HUES64 (cell line): Measurements from ENCODE around the gene TMEM106C.

Source experiments
- H3K27ac ChIP-seq: 2 replicates; pipeline ENCODE4 v1.7.0; 2013; ENCODE audit warnings: low read depth, low read length, inconsistent platforms
- H3K27me3 ChIP-seq: 2 replicates; pipeline ENCODE4 v1.6.1; 2013; ENCODE audit warnings: mild to moderate bottlenecking, low read length; ENCODE audit not compliant: insufficient read depth
- H3K36me3 ChIP-seq: 2 replicates; pipeline ENCODE4 v1.6.1; 2013; ENCODE audit warnings: mild to moderate bottlenecking, low read length; ENCODE audit not compliant: insufficient read depth
- H3K4me1 ChIP-seq: 2 replicates; pipeline ENCODE4 v1.6.1; 2013; ENCODE audit warnings: mild to moderate bottlenecking, low read length, moderate library complexity; ENCODE audit not compliant: insufficient read depth
- H3K4me3 ChIP-seq: 2 replicates; pipeline ENCODE4 v1.5.1; 2013; ENCODE audit warnings: mild to moderate bottlenecking, low read length, moderate library complexity
- H3K9ac ChIP-seq: 2 replicates; pipeline ENCODE4 v1.6.1; 2013; ENCODE audit warnings: mild to moderate bottlenecking, low read depth, low read length
- H3K9me3 ChIP-seq: 2 replicates; pipeline ENCODE4 v1.6.1; 2013; ENCODE audit warnings: low read depth, low read length; ENCODE audit not compliant: insufficient read depth
- WGBS: fragments of 150-250, 120-280 bp; methylation state at CpG from one replicate; pipeline ENCODE4 v1.1.7; 2013; ENCODE audit warnings: missing lambda C conversion rate; 5-methylcytosine and 5-hydroxymethylcytosine counted together

Gene TMEM106C

DNA sequence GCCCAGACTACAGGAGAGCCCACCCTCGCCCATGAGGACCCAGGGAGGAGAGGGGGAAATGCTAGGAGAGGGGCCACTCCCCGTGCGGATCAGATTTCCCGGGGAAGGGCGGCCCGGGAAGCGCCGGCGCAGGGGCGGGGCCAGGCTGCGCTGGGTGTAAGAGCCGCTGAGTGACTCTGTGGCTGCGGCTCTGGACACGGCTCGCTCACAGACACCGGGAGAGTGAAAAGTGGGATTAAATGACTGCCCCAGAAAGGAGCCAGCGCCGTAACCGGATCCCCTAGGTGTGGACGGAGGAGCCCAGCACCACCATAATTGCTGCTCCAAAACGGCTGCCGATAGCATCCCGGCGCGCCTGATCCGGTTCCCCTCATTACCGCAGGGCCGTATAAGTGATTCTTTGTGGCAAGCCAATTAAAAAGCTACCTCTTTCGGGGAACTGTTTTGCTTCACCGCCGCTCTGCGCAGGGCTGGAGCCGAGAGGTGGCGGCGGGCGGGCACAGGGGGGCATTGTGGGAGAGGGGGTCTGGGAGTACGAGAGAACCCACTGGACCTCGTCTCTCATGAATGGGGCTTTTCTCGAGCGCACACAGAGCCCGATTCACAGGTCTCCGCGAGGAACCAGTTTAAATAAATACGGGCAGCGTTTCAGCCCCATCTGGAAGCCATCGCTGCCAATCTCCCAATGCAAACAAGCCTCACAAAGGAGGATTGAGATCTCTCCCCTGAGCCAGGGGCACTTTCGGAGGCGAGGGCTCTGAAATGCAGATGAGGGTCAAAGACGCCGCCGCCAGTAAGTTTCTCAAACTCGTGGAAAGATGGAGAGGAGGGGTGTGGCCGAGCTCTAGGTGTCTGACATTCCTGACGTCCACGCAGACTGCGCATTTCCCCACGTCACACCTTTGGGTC lies 38.4 kb downstream of the TMEM106C start:
- Histone ChIP-seq H3K36me3 (no peaks in the 10 kb centered on the region), H3K9me3 (no peaks in the 10 kb centered on the region), H3K27ac (no peak overlapping the region), H3K27me3 (peaks cover 100% of the 10 kb centered on the region), H3K4me1 (peaks cover 34% of the 10 kb centered on the region), H3K4me3 (peak overlapping the region; percentile 55), H3K9ac (peak overlapping the region; percentile 14; the same call in 1 of the 2 replicates)
- WGBS: under 1% methylated on average over 57 of the region's 57 CpGs

DNA sequence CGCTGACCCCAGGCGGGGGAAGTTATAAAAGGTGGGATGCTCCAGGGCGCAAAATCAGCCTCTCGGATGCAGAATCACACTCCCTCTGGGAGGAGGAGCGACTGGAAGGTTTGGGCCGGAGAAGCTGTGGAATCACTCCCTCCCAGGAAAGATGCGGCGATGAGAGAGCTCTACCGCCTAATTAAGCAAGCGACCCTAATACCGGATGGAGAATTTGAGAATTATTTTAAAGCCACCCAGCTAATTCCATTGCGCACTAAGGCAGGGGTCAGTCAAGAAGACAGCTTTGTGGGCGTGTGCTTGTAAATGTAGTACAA lies 39.0 kb downstream of the TMEM106C start:
- WGBS: under 1% methylated on average over 13 of the region's 13 CpGs
- Histone ChIP-seq H3K4me3 (peak overlapping the region; percentile 55), H3K27ac (no peak overlapping the region), H3K36me3 (no peaks in the 10 kb centered on the region), H3K27me3 (peaks cover 100% of the 10 kb centered on the region), H3K4me1 (peaks cover 34% of the 10 kb centered on the region), H3K9ac (no peak overlapping the region), H3K9me3 (no peaks in the 10 kb centered on the region)

- no peaks in the 10 kb centered on the region for H3K36me3 ChIP-seq
- peaks cover 100% of the 10 kb centered on the region for H3K27me3 ChIP-seq
- no peak overlapping the region for H3K27ac ChIP-seq
- H3K9me3 ChIP-seq: no peaks in the 10 kb centered on the region
- H3K4me1 ChIP-seq: peaks cover 34% of the 10 kb centered on the region
- WGBS: 2% methylated on average over 26 of the region's 26 CpGs
- peak overlapping the region; percentile 55 for H3K4me3 ChIP-seq
- no peak overlapping the region for H3K9ac ChIP-seq
Observed at GRCh38 chr12:48002773-48003218, 39.4 kb downstream of the TMEM106C start.

- Histone ChIP-seq H3K9ac (no peak overlapping the region; the same call in 1 of the 2 replicates), H3K27me3 (peaks cover 100% of the 10 kb centered on the region), H3K36me3 (no peaks in the 10 kb centered on the region), H3K27ac (no peak overlapping the region), H3K4me1 (peaks cover 31% of the 10 kb centered on the region), H3K4me3 (peak overlapping the region; percentile 55), H3K9me3 (no peaks in the 10 kb centered on the region)
- 7% methylated on average over 38 of the region's 38 CpGs for WGBS
Observed at GRCh38 chr12:48003226-48004052, 40.0 kb downstream of the TMEM106C start.

DNA sequence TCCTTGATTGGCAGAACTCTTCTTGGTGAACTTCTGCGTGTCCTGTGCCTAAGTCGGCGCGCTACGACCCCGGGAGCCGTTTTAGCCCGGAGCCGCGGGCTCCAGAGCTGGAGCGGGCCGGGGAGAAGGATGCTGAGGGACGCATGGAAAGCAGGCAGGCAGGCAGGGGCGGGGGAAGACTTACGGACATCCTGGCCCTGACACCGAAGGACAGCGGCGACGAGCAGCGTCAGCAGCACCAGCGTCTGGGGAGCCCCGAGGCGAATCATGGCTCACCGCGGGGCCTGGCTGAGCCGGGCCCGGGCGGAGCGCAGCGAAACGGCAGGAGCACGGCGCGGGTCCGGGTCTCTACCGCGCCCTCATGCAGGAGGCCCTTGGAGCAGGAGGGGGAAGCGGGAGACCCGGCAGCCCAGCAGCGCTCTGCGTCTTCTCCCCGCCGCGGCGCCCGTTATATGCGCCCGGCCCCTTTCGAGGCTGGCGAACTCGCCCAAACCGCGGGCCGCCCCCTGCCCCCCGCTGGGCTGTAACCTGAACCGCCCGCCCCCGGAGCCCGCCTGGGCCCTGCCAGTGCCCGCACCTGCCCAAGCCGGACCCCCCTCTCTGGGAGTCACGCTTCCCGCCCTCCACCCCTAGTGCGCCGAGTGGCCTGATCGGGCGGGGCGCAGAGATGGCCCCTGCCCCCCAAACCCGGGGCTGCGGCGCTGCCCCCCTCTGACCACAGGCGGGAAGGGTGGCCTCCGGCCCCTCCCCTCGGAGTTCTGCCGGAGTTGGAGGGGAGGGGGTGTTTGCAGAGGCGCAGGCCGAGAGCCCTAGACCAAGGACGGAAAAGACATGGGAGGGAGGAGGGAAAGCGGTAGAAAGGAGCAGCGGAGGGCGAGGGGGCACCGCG lies 40.9 kb downstream of the TMEM106C start, which contains the start of gene COL2A1:
TSS of gene COL2A1 (minus strand) at position 424 of the 889 bp plus-strand sequence. CDS start at position 269, 155 bp downstream.
- WGBS: under 1% methylated on average over 83 of the region's 83 CpGs
- Histone ChIP-seq H3K4me1 (peaks cover 29% of the 10 kb centered on the region), H3K36me3 (no peaks in the 10 kb centered on the region), H3K27ac (no peak within 1 kb of the TSS), H3K9ac (peak within 1 kb of the TSS; percentile 3), H3K9me3 (no peaks in the 10 kb centered on the region), H3K27me3 (peaks cover 100% of the 10 kb centered on the region), H3K4me3 (peak within 1 kb of the TSS; percentile 55)

GRCh38 chr12:48005001-48005749 lies 41.8 kb downstream of the TMEM106C start:
- Histone ChIP-seq H3K36me3 (no peaks in the 10 kb centered on the region), H3K27ac (no peak overlapping the region), H3K27me3 (peaks cover 100% of the 10 kb centered on the region), H3K4me1 (peaks cover 29% of the 10 kb centered on the region), H3K9ac (peak overlapping the region; percentile 3), H3K4me3 (peak overlapping the region; percentile 55), H3K9me3 (no peaks in the 10 kb centered on the region)
- WGBS: 4% methylated on average over 30 of the region's 30 CpGs

- H3K36me3 ChIP-seq: no peaks in the 10 kb centered on the region
- peaks cover 25% of the 10 kb centered on the region for H3K4me1 ChIP-seq
- H3K9ac ChIP-seq: no peak overlapping the region
- H3K27me3 ChIP-seq: peaks cover 100% of the 10 kb centered on the region
- no peak overlapping the region for H3K27ac ChIP-seq
- no peaks in the 10 kb centered on the region for H3K9me3 ChIP-seq
- peak overlapping the region; percentile 55 for H3K4me3 ChIP-seq
Observed at GRCh38 chr12:48005750-48006021, 42.3 kb downstream of the TMEM106C start.

DNA sequence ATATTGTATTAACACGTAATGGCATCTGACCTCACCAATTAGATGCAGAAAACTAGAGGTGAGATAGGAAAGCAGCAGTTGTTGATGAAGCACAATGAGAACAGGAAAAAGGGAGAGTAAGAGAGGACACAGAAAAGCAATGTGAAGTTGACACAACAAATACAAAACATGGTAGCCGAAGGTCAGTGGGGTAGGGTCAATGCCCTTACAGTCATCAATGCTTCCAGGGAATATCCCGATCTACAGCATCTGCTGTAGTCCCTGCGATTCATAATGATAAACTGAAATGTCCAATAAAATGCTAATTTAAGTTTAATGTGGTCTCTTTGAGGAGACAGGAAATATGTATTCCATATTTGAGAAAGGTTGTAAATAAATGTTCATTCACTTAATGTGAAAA lies 43.8 kb downstream of the TMEM106C start:
- Histone ChIP-seq H3K27me3 (peaks cover 100% of the 10 kb centered on the region), H3K27ac (no peak overlapping the region), H3K4me3 (no peak overlapping the region), H3K9me3 (no peaks in the 10 kb centered on the region), H3K36me3 (no peaks in the 10 kb centered on the region), H3K4me1 (peaks cover 18% of the 10 kb centered on the region), H3K9ac (no peak overlapping the region)
- WGBS: 93% methylated on average over 4 of the region's 4 CpGs

- H3K36me3 ChIP-seq: no peaks in the 10 kb centered on the region
- H3K4me1 ChIP-seq: peaks cover 9% of the 10 kb centered on the region; the same call in 1 of the 2 replicates
- no peak overlapping the region for H3K27ac ChIP-seq
- H3K9ac ChIP-seq: no peak overlapping the region
- no peak overlapping the region for H3K4me3 ChIP-seq
- H3K9me3 ChIP-seq: no peaks in the 10 kb centered on the region
- 25% methylated on average over 2 of the region's 2 CpGs for WGBS
- peaks cover 100% of the 10 kb centered on the region for H3K27me3 ChIP-seq
Observed at GRCh38 chr12:48008349-48008748, 45.0 kb downstream of the TMEM106C start.

- no peak overlapping the region for H3K27ac ChIP-seq
- 0 out of 2 replicates have a peak, but pooled peaks cover 5% of the 10 kb centered on the region for H3K4me1 ChIP-seq
- 60% methylated on average over 2 of the region's 4 CpGs for WGBS
- no peak overlapping the region for H3K4me3 ChIP-seq
- no peaks in the 10 kb centered on the region for H3K9me3 ChIP-seq
- no peaks in the 10 kb centered on the region for H3K36me3 ChIP-seq
- H3K9ac ChIP-seq: no peak overlapping the region
- peaks cover 100% of the 10 kb centered on the region for H3K27me3 ChIP-seq
Observed at GRCh38 chr12:48008950-48009349, 45.6 kb downstream of the TMEM106C start.
